ENCODE results near the gene TAF4. TPM values are rescaled to one million over a fixed set of nuclear protein-coding genes. Genes with fewer than 3 reads are reported as not detected.

The TAF4 gene
- total and polyA plus RNA-seq, 2 of the 13 experiments (the other 11 are each of a cell fraction or from before 2014, with no cell fraction given) = 5.9 to 12.0 TPM

GRCh38 chr20:62010551-62011402 is 54.9 kb downstream of the TAF4 start (continued):
- TF ChIP-seq ZNF781 (CRISPR knock-in tag; IDR thresholded peaks at IDR 0.05; ENCODE audit: borderline replicate concordance, not compliant biosample characterization) (no peak), XRCC5 (optimal IDR thresholded peaks at IDR 0.05; ENCODE audit: low read length) (peak; percentile 82), ZNF503 (CRISPR knock-in tag; IDR thresholded peaks at IDR 0.05) (0 out of 2 replicates have a peak, but pooled peaks have one; percentile 27), ZBTB34 (CRISPR knock-in tag; IDR thresholded peaks at IDR 0.05) (no peak), HINFP (CRISPR knock-in tag; IDR thresholded peaks at IDR 0.05; ENCODE audit: low read depth) (no peak), ZNF350 (CRISPR knock-in tag; IDR thresholded peaks at IDR 0.05; ENCODE audit: borderline replicate concordance, low read depth) (peak; percentile 39; the same call in 1 of the 2 replicates), NONO (IDR thresholded peaks at IDR 0.05) (no peak), NONO (CRISPR knock-in tag; conservative IDR thresholded peaks at IDR 0.05) (no peak; the same call in 1 of the 2 replicates), MXD4 (CRISPR knock-in tag; IDR thresholded peaks at IDR 0.05) (peak; percentile 50; the same call in 1 of the 2 replicates), ATF7-NPFF (CRISPR knock-in tag; IDR thresholded peaks at IDR 0.05; ENCODE audit: low read depth) (no peak), ZNF30 (CRISPR knock-in tag; IDR thresholded peaks at IDR 0.05) (no peak), USF2 (IDR thresholded peaks at IDR 0.05; ENCODE audit: low read depth, low read length) (no peak; the same call in 1 of the 2 replicates), USF2 (CRISPR knock-in tag; IDR thresholded peaks at IDR 0.05; ENCODE audit: borderline replicate concordance) (no peak), SOX13 (IDR thresholded peaks at IDR 0.05) (no peak), SOX13 (CRISPR knock-in tag; conservative IDR thresholded peaks at IDR 0.05 in 1 of 2, IDR thresholded peaks at IDR 0.05 in 1 of 2) (0 out of 4 replicates have a peak, but pooled peaks of 1 of the 2 experiments have one; percentile 33), ARID4A (CRISPR knock-in tag; IDR thresholded peaks at IDR 0.05; ENCODE audit: borderline replicate concordance) (peak; percentile 40; the same call in 1 of the 2 replicates)

All from HepG2 (cell line).